Esophagus mucosa (tissue), 1 donor: ENCODE results near the gene HIVEP3. TPM values are rescaled to one million over a fixed set of nuclear protein-coding genes. Genes with fewer than 3 reads are reported as not detected.

Experiments used
- ATAC-seq: fragments of 200-7000 bp; cut with Tn5 transposase; one replicate; pipeline ENCODE4 v1.9.1; 2020
- total RNA-seq: library from RNA; stranded (reverse); gene quantifications from one replicate; pipeline ENCODE4 v1.2.4, GENCODE V29; 2023
- donor health status: DM: yes; HTN: yes; CAD: no.

Gene HIVEP3
- total RNA-seq, 1 donor from 2014 or later: 7.0 TPM

DNA sequence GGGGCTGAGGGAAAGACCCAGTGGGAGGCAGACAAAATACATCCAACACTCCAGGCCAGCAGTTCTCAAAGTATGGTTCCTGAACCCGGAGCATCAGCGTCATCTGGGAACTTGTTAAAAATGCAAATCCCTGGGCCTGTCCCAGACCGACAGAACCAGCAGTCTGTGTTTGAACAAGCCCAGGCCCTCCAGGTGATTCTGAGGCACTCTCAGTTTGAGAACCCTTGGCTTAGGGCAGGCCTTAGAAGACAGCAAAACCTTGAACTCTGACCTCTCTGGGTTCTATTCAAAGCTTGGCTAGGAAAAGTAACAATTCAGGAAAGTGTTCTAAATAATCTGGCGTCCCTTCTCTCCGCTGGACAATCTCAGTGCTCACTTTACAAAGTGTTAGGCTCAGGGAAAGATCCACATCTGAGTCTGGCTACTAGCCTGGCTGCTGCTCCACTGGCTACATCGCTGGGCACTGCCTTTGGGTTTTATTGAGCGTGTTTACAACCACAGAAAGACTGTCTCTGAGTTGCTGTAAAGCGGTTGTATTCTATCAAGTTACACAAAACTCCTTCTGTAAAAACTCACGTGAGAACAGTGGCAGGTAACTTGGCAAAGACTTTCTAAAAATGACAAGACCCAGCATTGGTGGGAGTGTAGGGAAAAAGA lies 166.1 kb downstream of the HIVEP3 start:
- ATAC-seq: peak; percentile 69

- peak; percentile 30 for ATAC-seq
Observed at GRCh38 chr1:41751804-41752513, 166.8 kb downstream of the HIVEP3 start.

DNA sequence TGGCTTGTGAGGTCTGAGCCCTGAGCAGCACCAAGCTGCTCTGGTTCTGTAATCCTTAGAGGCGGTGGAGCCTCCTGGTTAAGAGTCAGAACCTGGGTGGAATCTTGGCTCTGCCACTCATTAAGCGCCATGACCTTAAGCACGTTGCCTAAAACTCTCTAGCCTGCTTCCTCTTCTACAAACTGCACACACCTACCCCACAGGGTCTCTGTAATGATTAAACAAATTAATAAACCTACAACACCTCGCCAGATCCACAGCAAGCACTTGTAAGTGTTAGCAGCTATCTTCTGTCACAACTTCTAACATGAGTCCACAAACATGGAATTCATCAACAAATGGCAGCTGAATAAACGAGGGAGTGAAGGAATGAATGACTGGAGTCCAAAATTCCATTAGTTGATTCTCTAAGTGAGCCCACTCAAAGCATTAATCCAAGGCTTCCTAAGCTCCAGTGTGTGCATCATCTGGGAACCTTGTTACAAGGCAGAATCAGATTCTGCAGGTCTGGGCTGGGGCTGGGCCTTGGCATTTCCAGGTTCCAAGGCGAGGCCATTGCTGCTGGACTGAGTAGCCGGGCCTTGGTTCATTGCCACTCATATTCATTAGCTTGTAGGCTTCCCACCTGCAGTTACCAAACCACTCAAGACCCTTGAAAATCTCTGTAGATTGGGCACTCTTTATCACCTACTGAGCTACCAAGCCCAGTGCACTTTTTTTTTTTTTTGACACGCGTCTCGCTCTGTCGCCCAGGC lies 168.6 kb downstream of the HIVEP3 start:
- no peak for ATAC-seq

GRCh38 chr1:41745022-41745421 lies 173.7 kb downstream of the HIVEP3 start:
- no peak for ATAC-seq

GRCh38 chr1:41743366-41743765 lies 175.4 kb downstream of the HIVEP3 start:
- ATAC-seq: no peak

GRCh38 chr1:41742219-41742618 lies 176.5 kb downstream of the HIVEP3 start:
- peak; percentile 65 for ATAC-seq

DNA sequence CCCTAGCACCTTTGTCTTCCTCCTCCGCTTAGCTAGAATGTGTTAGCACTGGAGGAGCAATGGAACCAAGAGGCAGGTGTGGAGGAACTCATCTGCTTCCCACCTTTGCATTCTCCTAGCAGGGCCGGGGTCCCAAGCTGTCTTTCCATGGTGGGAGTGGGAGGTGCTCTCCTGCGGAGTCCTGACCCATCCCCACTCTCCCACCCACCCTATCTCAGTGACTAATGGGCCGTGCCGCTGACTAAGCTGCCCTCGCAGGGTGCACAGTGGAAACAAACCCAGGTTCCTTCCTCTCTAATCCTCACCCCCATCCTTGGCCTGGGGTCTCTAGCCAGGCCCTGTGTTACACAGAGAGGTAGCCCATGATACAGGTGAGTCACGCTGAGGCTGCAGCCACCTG lies 177.5 kb downstream of the HIVEP3 start:
- ATAC-seq: no peak

DNA sequence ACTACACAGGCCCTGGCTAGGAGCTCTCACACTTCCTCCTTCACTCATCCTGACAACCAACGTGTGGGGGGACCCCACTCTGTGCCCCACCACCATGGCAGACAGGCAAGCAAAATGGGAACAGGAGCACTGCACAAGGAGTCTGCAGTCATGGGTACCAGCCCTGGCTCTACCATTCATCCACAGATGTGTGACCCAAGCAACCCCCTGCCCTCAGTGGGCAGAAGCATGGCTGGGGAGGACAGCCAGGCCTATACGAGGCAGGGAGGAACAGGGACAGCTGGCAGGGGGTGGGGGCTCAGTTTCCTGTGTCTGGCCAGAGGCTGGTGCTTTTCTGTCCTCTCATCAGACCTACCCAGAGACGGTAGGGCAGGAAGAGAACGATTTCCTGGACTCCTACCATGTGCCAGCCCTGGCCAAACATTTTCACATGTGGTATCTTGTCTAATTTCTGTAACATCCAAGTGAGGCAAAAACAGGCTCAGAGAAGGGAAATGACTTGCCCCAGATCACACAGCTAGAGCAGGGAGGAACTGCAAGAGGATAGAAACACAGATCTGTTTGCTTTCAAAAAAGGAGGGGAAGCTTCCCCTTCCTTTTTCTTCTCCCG lies 178.0 kb downstream of the HIVEP3 start:
- peak; percentile 5 for ATAC-seq

DNA sequence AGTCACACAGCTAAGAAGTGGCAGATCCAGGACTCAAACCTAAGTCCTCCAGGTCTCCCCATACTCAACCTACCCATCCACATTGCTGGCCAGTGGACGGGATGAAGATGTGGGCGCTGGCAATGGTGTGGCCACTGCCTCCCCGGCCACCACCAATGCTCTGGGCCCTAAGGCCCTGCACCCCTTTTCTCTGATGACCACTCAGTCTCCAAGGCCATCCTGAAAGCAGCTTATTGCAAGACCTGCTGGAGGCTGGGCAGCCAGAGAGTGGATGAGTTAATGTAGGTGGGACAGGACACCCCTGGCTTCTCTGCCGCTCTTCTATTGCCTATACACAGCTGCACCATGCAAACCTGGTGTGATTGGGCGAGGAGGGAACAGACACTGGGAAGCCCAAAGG lies 178.7 kb downstream of the HIVEP3 start:
- no peak for ATAC-seq

DNA sequence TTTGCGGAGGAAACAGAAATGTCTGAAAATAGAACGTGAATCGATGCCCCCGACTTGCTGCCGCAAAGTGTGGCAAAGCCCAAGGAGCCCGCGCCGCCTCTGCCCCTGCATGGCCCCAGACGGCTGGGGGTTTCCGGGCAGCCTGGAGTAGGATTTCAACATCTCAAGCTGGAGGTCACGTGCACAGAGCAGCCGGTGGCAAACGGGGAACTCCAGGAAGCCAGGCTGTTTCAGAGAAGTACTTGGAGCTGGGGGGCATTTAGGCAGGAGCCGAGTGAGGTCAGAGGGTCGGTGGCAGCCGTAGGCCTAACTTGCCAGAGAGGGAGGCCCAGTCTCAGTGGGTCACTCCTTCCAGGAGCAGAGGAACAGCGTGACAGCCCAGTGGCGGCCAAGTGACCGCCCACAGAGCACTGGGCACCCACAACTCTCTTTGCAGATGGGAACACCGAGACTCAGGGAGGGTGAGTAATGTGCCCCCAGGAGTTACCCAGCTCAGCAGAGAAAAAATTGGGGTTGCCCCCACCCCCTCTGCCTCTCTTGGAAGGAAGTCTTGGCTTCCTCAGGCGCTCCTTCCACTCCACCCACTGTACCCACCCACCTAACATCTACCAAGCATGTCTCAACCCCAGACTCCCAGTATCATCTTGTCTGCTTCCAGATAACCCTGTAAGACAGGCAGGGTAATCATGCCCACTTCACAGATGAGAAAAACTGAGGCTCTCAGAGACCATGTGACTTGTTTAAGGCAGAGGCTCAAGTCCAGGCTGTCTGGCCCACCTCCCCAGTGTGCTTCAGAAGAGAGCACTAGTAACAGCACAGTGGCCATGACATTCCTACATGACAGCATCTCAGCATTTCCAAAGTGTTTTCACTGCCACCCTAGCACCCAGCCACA lies 179.4 kb downstream of the HIVEP3 start:
- peak; percentile 61 for ATAC-seq

GRCh38 chr1:41738475-41738874 lies 180.2 kb downstream of the HIVEP3 start:
- no peak for ATAC-seq

GRCh38 chr1:41738006-41738405 lies 180.7 kb downstream of the HIVEP3 start:
- ATAC-seq: no peak

GRCh38 chr1:41735631-41736260 lies 183.0 kb downstream of the HIVEP3 start:
- ATAC-seq: no peak

DNA sequence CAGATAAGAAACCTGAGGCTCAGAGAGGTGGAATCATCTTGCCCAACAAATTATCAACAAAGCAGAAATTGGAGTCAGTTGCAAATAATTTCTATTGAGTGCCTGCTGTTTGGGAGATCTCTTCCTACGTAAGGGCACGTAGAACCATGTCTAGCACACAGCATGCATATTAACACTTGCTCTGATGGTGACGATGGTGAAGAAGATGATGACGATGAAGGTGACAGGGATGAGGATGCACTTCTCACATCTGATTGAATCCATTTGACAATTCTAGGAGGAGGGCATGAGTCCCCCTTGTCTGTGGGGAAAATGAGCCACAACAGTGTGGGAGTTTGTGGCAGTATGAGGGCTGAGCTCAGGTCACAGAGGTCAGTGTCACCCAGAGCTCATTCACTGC lies 183.6 kb downstream of the HIVEP3 start:
- ATAC-seq: no peak

DNA sequence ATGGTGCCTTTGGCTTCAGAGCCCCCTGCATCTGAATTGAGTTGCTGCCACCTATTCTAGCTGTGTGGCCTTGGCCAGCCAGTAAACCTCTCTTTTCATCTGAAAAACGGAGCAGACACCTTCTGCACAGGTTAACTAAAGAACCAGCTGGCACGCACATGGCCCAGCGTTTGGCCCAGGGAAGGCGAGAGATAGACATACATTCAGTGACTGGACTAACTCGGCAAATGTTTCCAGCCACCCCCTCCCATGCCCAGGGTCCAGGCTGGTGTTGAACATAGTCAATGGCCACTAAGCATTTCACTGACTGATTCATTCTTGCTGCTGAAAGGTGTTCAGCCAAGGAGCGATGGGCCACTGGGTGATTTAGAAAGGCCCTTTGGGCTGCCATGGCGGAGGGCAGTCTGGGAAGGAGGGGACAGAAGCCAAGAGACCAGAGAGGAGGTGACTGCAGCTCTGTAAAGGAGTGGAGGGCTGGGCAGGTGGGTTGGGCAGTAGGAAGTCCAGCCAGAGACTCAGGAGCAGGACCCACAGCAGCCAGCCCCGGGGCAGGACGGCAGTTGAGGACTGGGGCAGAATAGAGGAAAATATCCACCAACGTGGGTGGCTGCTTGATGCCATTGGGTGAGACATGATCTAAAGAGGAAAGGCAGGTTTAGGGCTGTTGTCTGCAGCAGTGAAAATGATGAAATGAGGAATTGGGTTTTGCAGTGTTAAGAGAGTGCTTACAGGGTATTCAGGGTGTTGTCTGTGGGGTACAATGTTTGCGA lies 184.3 kb downstream of the HIVEP3 start:
- ATAC-seq: no peak

GRCh38 chr1:41733725-41734124 lies 185.0 kb downstream of the HIVEP3 start:
- no peak for ATAC-seq

- no peak for ATAC-seq
Observed at GRCh38 chr1:41733021-41733420, 185.7 kb downstream of the HIVEP3 start.

DNA sequence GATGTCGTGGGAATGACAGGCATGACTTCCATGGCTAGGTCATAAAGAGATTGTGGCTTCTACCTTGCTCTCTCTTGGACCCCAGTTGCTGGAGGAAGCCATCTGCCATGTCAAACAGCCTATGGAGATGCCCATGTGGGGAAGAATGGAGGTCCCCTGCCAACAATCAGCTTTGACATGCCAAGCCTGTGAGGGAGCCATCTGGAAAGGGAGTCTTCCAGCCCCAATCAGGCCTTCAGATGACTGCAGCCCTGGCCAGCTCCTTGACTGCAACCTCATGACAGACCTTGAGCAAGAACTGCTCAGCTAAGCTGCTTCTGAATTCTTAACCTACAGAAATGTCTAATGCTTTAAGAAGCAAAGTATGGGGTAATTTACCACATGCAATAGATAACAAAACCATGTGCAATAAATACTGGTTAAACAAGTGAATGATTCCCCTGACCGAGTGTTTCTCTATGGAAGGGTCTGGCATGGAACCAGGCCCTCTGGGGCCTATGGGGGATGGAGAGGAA lies 187.1 kb downstream of the HIVEP3 start:
- no peak for ATAC-seq

GRCh38 chr1:41730806-41731205 lies 187.9 kb downstream of the HIVEP3 start:
- ATAC-seq: no peak

DNA sequence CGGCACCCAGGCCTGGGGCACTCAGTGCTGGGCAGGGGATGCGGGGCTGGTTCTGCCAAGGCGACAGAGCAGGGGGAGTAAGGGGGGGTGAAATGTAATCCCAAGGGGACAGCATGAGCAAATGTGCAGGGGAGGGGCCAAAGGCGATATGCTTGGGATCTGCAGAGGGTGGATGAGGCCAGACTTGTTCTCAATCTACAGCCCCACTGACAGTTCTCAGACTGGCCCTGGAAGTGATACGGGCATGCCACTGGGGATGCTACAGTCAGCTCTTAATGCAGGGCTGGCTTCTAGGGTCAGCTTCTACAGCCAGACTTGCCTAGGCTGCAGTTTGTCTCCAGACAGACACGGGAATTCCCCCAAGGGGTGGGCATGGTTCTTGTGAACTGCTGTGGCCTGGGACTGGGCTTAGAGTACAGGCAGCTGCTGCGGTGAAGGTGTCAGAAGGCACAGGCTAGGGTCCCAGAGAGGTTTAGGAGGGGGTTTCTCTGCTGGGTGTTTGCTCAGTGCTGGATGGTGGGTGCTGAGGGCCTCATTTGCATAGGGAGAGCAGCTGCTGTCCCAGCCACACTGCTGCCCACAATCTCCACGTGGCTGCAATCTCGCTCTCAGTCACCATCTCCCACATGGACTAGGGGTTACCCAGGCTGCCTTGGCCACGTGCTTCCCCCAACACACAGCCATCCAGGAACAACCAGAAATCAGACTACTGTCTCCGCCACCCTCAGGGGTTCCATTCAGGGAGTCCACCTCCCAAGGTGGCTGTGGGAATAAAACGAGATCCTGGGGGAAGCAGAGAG lies 190.1 kb downstream of the HIVEP3 start:
- ATAC-seq: peak; percentile 52
